Endothelial cell of umbilical vein (primary cell): ENCODE measurements around the gene PRR5L.

ENCODE experiments used
- EZH2 ChIP-seq: IDR thresholded peaks from 2 replicates; pipeline ENCODE4 v1.6.1; 2012; ENCODE audit warnings: borderline replicate concordance, low read depth, mild to moderate bottlenecking, moderate library complexity, low read length, inconsistent platforms; ENCODE audit not compliant: severe bottlenecking
- FOS ChIP-seq: IDR thresholded peaks from 2 replicates; pipeline ENCODE4 v1.6.1; 2011; ENCODE audit warnings: mild to moderate bottlenecking, low read length, moderate library complexity, borderline replicate concordance; ENCODE audit not compliant: insufficient read depth
- GATA2 ChIP-seq: IDR thresholded peaks from 2 replicates; pipeline ENCODE4 v1.7.0; 2011; ENCODE audit warnings: low read depth, mild to moderate bottlenecking, moderate library complexity, mixed read lengths, low read length; ENCODE audit not compliant: insufficient read length, insufficient read depth
- JUN ChIP-seq: IDR thresholded peaks from 2 replicates; pipeline ENCODE4 v1.6.1; 2011; ENCODE audit warnings: borderline replicate concordance, low read depth; ENCODE audit not compliant: insufficient read length, insufficient read depth
- POLR2A ChIP-seq: IDR thresholded peaks from 2 replicates; pipeline ENCODE4 v1.6.1; 2012; ENCODE audit warnings: low read depth, mild to moderate bottlenecking, control low read depth, low read length
- POLR2AphosphoS5 ChIP-seq: IDR thresholded peaks from 2 replicates; pipeline ENCODE4 v1.6.1; 2012; ENCODE audit warnings: low read depth, mild to moderate bottlenecking, control low read depth, low read length, moderate library complexity; ENCODE audit not compliant: insufficient read depth
- TF ChIP-seq, protein P1 (sequence below), 2 donors: IDR thresholded peaks; 1 replicate in 1 of 2; 2 replicates in 1 of 2; pipeline ENCODE4 v1.5.1; 2011; ENCODE audit warnings: low read length in 2 of 2, mild to moderate bottlenecking in 2 of 2, moderate library complexity in 2 of 2, control low read depth in 1 of 2, inconsistent platforms in 1 of 2, low read depth in 1 of 2; ENCODE audit not compliant: insufficient read depth in 1 of 2; ENCODE audit errors: extremely low read depth in 1 of 2
- TF ChIP-seq, protein P2 (sequence below): IDR thresholded peaks from 2 replicates; pipeline ENCODE4 v1.6.1; 2011; ENCODE audit not compliant: insufficient read depth, insufficient read length

DNA sequence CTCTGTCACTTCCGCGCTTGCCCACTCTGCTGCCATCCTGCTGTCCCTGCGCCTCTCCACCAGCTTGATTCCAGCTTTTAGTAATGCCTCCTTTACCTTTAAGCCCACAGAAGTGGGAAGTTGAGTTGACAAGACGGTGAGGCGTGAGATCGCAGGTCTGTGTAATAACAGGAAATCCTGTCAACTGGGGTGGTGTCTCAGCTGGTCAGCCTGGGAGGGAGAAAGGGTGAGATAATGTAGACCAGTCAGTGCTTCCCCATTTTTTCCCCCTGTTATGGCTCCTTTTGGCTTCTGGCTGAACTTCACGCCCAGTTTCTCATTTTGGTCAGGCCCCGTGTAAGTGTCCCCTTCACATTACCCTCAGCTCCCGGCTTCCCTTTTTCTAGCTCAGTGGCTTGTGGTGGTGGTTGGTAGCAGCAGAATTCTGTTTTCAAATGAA is 115.1 kb downstream of the PRR5L start:
- no peak for TF ChIP-seq POLR2AphosphoS5
- TF ChIP-seq, protein P1, sequence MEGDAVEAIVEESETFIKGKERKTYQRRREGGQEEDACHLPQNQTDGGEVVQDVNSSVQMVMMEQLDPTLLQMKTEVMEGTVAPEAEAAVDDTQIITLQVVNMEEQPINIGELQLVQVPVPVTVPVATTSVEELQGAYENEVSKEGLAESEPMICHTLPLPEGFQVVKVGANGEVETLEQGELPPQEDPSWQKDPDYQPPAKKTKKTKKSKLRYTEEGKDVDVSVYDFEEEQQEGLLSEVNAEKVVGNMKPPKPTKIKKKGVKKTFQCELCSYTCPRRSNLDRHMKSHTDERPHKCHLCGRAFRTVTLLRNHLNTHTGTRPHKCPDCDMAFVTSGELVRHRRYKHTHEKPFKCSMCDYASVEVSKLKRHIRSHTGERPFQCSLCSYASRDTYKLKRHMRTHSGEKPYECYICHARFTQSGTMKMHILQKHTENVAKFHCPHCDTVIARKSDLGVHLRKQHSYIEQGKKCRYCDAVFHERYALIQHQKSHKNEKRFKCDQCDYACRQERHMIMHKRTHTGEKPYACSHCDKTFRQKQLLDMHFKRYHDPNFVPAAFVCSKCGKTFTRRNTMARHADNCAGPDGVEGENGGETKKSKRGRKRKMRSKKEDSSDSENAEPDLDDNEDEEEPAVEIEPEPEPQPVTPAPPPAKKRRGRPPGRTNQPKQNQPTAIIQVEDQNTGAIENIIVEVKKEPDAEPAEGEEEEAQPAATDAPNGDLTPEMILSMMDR (IDR thresholded peaks at IDR 0.05; ENCODE audit: extremely low read depth in 1 of 2, insufficient read depth in 1 of 2, low read depth in 1 of 2, low read length in 2 of 2), result no peak
- TF ChIP-seq POLR2A, result no peak
- no peak for TF ChIP-seq EZH2
- no peak for TF ChIP-seq JUN
- TF ChIP-seq FOS, result no peak
- TF ChIP-seq, protein P2, sequence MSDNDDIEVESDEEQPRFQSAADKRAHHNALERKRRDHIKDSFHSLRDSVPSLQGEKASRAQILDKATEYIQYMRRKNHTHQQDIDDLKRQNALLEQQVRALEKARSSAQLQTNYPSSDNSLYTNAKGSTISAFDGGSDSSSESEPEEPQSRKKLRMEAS, result no peak
- TF ChIP-seq GATA2, result peak; percentile 7
